HG03439 (cell line): ENCODE results near the gene GOLGA8A.
"Not testable (repeated sequence)": the region's sequence is repeated elsewhere in the genome, so short reads cannot be mapped to it uniquely, and the experiment has no call there.

Experiments
- ATAC-seq: cut with Tn5 transposase; IDR thresholded peaks from one replicate; pipeline ENCODE4 v1.9.1; 2021; ENCODE audit warnings: mild to moderate bottlenecking, moderate library complexity; ENCODE audit not compliant: unreplicated experiment

GOLGA8A gene

GRCh38 chr15:34437687-34438086 is at the start of gene GOLGA8A:
GOLGA8A (minus strand) TSS chr15:34437808; CDS start chr15:34389691, 48,117 bp downstream.
- peak; percentile 78 for ATAC-seq

- no peak for ATAC-seq
Measured at GRCh38 chr15:34483644-34484043, 46.0 kb upstream of the GOLGA8A start.

GRCh38 chr15:34481370-34481769 is 43.8 kb upstream of the GOLGA8A start:
- no peak for ATAC-seq

GRCh38 chr15:34473840-34474239 is 36.2 kb upstream of the GOLGA8A start:
- ATAC-seq, result no peak

GRCh38 chr15:34472947-34473346 is 35.3 kb upstream of the GOLGA8A start:
- no peak for ATAC-seq

- ATAC-seq, result no peak
Measured at GRCh38 chr15:34470892-34471291, 33.3 kb upstream of the GOLGA8A start.

GRCh38 chr15:34470091-34470490 is 32.5 kb upstream of the GOLGA8A start:
- ATAC-seq, result no peak

GRCh38 chr15:34461730-34462129 is 24.1 kb upstream of the GOLGA8A start:
- no peak for ATAC-seq

- ATAC-seq, result no peak
Measured at GRCh38 chr15:34460451-34460850, 22.8 kb upstream of the GOLGA8A start.

GRCh38 chr15:34456658-34457057 is 19.1 kb upstream of the GOLGA8A start:
- ATAC-seq, result no peak

- no peak for ATAC-seq
Measured at GRCh38 chr15:34442891-34443290, 5.3 kb upstream of the GOLGA8A start.

- no peak for ATAC-seq
Measured at GRCh38 chr15:34439878-34440277, 2.3 kb upstream of the GOLGA8A start.

GRCh38 chr15:34436956-34437442 is 609 bp downstream of the GOLGA8A start:
- ATAC-seq, result no peak

- no peak for ATAC-seq
Measured at GRCh38 chr15:34436126-34436955, 1.3 kb downstream of the GOLGA8A start.

GRCh38 chr15:34435658-34436057 is 1.9 kb downstream of the GOLGA8A start:
- ATAC-seq, result no peak

GRCh38 chr15:34434627-34435305 is 2.8 kb downstream of the GOLGA8A start:
- no peak for ATAC-seq

GRCh38 chr15:34433956-34434626 is 3.5 kb downstream of the GOLGA8A start:
- not testable (repeated sequence) for ATAC-seq

- not testable (repeated sequence) for ATAC-seq
Measured at GRCh38 chr15:34430642-34431041, 7.0 kb downstream of the GOLGA8A start.

GRCh38 chr15:34423425-34424090 is 14.1 kb downstream of the GOLGA8A start:
- not testable (repeated sequence) for ATAC-seq

GRCh38 chr15:34420953-34421352 is 16.7 kb downstream of the GOLGA8A start:
- ATAC-seq, result not testable (repeated sequence)

- not testable (repeated sequence) for ATAC-seq
Measured at GRCh38 chr15:34418435-34418834, 19.2 kb downstream of the GOLGA8A start.
